MM.1S (cell line): ENCODE data around the gene KBTBD13.

Experiments
- CTCF ChIP-seq: fragments of 300-600 bp; sonication (generic); IDR thresholded peaks from 2 replicates; pipeline ENCODE4 v1.5.1; 2016; ENCODE audit warnings: antibody characterized with exemption, low read length, mixed read lengths
- EZH2 ChIP-seq: fragments of 300-600 bp; sonication (generic); optimal IDR thresholded peaks from 2 replicates; pipeline ENCODE3; 2017; ENCODE audit warnings: low read depth, mild to moderate bottlenecking, antibody characterized with exemption, low read length, mixed read lengths
- EZH2phosphoT487 ChIP-seq: fragments of 300-600 bp; sonication (generic); IDR thresholded peaks from 2 replicates; pipeline ENCODE4 v1.6.1; 2018; ENCODE audit warnings: antibody characterized with exemption, low read length

GRCh38 chr15:65071381-65071811 is 5.2 kb upstream of the KBTBD13 start:
- TF ChIP-seq CTCF: no peak
- no peak for TF ChIP-seq EZH2
- TF ChIP-seq EZH2phosphoT487: no peak
